Endothelial cell of hepatic sinusoid (primary cell): Measurements from ENCODE around the gene ARHGEF4.

Source experiments
- in situ Hi-C: cut with HindIII; loops from 2 replicates; pipeline ENCODE4 v1.10.0; 2017; ENCODE audit warnings: low sequenced_read_pairs

Gene ARHGEF4

DNA sequence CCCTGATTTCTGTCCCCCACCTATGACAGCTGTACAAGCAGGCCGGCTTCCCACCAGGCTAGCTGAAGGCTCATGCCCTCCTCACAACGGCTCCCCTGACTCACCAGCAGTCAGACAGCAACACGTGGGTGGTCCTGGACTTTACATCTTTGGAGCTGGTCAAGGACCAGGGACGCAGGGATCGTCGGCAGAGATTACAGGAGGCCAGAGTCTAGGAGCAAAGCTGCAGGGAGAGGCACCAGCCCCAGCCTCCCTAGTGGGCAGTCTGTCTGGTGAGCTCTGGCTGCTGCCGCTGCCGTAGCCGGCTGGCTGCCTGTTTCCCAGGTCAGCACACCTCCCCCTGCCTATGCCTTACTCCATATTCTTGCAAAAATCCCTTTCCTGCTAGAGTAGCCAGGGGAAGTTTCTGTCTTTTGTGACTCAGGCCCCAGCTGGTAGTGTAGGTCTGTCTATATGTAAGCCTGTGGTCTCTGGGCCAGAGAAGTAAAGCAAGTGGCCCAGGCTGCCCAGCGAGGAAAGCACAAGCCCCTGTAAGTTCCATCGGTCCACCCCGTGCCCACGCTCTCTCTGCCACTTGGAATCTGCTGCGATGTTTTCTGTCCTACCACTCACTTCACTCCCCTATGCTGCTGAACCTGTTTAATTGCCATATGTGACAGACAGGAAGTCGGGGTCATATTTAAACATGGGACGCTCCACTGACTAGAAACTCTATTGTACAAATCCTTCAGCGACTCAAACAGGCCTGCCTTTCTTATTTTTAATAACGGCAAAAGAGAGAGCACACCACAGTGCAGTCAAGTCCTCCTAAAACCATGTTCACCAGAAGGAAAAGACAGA lies 2.4 kb upstream of the ARHGEF4 start:
- in situ Hi-C loops: no loop called here

DNA sequence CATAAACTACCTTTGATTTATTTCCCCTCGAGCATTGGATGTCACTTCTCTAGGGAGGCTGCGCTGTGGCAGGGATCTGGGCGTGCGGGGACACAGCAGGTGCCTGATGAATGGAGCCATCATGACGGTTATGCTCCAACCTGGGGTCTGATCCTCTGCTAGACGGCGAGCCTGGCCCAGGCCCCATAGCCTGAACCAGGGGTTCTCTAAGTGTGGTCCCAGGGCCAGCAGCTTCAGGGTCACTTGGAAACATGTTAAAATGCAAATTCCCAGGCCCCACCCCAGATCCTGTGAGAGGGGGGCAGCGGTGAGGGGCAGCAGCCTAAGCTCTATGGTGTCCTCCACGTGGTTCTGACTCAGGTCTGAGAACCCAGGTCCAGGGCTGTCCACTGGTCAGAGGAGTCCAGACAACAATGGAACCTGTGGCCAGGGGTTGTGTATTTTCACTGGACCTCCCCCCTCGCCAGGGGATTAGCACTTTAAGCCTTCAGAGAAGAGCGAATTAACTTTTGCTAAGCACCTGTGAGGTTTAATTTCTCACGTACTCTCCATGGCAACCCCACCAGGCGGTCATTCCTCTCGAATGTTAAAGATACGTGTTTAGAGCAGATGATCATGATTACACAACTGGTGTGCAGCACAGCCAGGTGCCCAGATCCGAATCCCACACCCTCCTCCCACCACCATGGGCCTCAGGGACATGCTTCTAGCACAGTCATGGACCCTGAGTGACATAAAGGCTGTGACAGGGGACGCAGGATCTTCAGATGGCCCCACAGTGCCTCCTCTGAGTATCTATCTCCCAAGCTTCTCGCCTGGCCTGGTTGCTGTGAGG lies 1.6 kb upstream of the ARHGEF4 start:
- in situ Hi-C loops: loop anchor here (5.0 kb wide), 1 partner anchor 67 kb away; no protein-coding TSS in a partner anchor

DNA sequence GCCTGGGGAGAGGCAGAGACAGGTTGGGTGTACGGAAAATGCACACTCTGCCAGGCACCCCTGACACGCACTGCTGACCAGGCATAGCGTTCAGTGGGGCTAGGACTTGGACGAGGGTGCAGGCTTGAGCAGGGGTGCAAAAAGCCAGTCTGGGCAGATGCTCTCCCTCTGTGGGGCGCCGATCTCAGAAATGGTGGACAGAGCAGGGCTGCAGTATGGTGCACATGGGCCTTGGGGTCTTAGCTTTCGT lies 1.0 kb upstream of the ARHGEF4 start:
- in situ Hi-C loops: loop anchor here (5.0 kb wide), 1 partner anchor 67 kb away; no protein-coding TSS in a partner anchor

DNA sequence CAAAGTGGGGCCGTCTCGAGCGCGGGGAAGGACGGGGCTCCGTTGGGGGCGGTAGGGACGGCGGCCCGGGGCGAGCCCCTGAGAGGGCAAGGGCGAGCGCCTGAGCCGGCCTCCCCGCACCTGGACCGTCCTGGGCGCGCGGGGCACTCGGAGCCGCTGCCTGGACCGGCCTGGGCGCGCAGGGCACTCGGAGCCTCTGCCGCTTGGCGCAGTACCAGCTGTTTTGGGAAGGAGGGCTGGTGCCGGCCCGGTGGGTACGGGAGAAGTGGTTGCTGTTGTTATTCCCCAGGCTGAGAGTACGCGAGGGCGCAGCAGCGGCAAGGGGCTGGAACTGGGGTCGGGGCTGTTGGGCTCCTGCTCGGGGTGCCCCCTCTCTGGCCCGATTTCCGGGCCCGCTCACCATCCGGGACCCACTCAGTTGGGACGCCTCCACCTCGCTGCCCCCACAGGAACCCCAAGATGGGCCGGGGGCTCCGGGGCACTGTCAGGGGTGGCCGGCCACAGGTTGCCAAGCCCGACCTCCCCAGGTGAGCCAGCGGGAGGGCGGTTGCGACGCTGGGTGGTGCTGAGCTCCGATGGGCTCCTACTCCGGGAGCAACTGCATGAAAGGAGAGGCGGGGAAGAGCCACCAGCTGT lies 579 bp downstream of the ARHGEF4 start:
- in situ Hi-C loops: loop anchor here (5.0 kb wide), 1 partner anchor 65 kb away; no protein-coding TSS in a partner anchor

DNA sequence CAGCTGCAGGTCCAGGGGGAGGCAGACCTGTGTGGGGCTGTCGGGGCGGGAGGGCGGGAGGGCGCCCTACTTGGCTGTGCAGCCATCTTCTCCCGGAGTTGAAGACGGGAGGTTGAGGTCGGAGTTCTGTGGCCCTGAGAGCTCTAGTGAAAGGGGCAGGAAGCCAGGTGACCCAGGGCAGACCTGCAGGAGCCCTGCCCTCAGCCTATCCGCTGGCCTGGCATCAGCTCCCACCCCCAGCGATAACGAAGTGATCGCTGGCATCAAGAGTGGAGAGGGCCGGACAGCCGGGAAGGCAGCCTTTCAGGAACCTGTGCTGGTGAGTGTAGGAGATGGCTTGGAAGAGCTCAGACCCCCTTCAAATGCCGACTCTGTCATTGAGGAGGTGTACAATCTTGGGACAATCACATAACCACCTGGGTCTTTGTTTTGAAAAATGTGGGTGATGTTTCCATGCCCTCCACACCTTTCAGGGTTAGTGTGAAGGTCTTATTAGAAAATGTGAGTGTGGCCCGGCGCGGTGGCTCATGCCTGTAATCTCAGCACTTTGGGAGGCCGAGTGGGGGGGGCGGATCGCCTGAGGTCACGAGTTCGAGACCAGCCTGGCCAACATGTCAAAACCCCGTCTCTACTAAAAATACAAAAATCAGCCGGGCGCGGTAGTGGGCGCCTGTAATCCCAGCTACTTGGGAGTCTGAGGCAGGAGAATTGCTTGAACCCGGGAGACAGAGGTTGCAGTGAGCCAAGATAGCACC lies 1.3 kb downstream of the ARHGEF4 start:
- in situ Hi-C loops: loop anchor here (5.0 kb wide), 1 partner anchor 64 kb away; no protein-coding TSS in a partner anchor

DNA sequence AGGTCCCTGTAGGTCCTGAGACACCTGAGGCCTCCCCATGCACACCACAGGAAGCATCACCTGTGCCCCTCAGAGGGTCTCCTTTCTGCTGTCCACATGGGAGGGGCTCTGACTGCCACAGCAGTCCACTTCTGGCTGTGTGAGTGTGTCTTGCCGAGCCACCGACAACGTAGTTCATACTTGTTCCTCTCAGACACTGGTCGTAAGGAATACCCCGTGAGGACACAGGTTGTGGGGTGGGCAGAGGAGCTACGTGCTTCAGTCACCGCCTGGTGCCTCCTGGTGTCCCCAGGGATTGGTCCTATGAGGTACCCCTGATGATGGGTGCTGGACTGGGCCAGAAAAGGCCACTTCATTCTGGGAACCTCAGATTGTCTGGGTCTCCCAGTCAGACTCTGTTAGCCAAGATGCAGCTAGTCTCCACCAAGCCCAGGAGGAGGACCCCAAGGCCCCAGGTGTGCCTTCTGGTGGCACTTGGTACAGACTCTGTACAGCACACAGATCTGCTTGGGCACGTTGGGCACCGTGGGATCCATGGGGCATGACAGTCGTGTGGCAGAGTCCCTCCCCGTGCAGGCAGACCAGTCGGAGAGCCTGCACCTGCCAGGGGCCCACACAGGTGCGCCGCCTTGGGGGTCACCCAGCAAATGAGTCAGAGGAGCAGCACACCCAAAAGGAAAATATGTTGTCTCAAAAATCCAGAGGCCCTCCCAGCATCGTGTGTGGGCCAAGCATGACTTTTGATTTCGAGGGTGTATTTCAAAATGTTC lies 2.5 kb downstream of the ARHGEF4 start:
- in situ Hi-C loops: loop anchor here (5.0 kb wide), 1 partner anchor 63 kb away; no protein-coding TSS in a partner anchor

DNA sequence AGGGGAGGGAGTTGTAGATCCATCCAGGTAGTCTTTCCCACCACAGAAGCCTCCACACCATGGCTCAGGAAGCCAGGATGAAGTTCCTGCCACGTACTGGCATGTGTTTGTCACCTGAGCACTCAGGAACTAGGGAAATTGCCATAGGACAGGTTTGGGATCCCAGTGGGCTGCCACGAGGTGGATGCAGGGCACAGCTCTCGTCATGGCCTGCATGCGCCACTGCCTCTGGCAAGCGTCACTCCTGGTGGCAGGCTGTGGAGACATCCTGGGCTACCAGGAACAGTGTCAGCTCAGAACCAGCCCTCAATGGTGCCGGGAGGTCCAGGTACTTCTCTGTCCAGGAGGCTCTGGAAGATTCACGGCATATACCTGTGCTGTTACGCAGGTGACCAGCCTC lies 3.8 kb downstream of the ARHGEF4 start:
- in situ Hi-C loops: no loop called here

DNA sequence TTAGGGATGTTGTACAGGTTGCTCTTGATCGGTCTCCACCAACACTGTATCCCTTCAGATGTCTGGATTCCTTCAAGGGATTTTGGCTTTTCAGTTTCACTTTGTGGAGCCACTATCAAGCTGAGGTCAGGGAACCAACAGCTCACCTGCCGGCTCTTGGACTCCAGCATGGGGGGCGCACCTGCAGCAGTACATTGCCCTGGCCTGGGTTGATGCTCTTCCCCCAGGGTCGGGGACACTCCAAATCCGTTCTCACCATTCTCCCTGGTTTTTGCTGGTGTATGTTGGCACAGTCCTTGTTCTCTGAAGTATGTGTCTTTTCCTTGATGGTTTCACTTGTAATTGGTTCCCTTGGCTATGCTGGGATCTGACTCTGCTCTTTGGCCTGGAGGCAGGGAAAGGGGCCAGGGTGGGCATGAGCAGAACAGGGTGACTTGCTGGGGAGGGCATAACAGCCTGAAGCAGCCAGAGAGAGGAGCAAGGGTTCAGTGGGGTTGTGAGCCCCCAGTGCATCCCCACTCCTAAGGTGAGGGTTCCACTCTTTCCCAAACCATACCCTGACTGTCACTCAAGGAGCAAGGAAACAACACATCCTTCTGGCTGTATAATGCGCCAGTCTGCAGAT lies 5.1 kb downstream of the ARHGEF4 start:
- in situ Hi-C loops: no loop called here

DNA sequence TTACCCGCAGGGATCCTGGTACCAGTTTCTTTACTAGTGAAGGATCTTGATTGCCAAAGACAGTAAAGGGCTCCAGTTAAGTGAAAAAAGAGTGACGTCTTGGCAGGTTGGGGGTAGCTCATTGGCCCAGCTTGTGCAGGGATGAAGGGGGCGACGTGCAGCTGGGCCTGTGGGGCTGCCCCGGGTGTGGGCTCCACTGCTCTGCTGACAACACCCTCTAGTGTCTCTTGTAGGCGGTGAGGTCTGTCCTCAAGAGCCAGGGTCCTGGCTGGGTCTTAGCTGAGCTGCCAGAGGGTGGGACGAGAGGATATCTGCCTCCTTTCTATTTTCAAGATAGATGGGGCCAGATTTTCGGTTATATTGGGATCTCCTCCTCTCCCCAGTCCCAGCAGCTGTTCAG lies 6.1 kb downstream of the ARHGEF4 start:
- in situ Hi-C loops: no loop called here

DNA sequence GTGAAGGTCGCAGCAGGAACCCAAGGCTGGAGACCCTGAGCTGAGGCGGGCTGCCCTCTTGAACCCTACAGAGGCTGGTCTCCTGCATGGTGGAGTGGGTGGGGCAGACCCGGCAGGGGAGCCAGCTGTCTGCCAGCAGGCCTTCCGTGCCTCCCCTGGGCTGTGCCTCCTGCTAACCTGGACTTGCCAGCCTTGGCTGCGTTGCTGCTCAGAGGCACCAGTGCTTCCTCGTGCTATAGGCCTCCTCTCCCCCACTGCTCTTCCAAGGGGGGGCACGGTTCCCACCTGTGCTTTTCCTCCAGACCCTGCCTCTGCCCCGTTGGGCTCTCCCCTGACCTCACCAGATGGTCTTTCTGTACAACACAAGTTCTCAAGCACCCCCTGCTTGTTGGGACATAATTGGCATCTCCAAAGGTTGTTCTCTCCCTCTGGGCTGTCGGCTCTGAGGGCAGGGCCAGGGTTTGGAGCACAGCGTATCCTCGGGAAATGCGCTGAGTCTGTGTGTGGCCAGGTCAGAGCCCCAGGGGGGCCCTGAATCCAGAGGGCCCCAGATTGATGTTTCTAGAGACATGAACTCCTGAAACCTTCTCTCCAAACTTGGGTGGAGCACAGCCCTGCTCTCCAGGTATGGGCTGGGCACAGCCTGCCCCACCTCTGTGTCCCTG lies 6.7 kb downstream of the ARHGEF4 start:
- in situ Hi-C loops: no loop called here

DNA sequence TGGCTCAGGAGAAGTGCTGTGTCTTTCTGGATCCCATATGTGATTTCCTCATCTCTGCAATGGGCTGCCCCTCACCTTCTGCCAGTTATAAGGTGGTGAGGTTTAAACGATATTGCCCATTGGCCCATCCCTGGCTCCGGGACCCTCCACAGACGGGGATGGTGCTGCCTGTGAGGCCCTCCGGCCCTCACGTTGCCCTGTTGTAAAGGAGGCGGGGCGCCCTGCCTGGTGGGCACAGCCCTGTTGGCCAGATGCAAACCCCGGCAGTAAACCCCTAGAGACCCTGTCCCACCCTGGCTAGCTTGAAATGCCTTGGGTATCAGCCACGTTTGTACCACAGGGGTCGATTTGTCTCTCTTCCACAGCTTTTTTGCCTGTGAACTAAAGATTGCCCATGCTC lies 7.4 kb downstream of the ARHGEF4 start:
- in situ Hi-C loops: no loop called here

DNA sequence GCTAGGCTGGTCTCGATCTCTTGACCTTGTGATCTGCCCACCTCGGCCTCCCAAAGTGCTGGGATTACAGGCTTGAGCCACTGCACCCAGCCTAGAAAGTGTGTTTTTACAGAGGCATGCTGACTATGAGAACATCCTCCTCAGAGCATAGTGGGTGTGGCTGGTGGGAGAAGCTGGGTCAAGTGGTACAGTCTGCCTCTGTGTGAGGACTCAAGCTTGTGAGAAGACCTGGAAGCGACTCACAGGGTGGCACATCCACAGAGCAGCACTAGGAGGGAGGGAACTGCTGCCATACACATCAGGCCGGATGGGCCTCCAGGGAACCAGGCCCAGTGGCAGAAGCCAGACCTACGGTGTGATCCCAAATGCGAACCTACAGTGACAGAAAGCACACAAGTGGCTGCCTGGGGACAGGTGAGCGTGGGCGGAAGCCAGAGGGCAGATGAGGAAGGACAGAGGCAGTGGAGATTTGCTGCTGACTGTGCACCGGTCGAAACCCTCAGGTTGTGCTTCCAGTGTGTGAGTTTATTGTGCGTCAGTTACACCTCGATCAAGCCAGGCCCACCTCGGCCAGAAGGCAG lies 8.9 kb downstream of the ARHGEF4 start:
- in situ Hi-C loops: no loop called here

DNA sequence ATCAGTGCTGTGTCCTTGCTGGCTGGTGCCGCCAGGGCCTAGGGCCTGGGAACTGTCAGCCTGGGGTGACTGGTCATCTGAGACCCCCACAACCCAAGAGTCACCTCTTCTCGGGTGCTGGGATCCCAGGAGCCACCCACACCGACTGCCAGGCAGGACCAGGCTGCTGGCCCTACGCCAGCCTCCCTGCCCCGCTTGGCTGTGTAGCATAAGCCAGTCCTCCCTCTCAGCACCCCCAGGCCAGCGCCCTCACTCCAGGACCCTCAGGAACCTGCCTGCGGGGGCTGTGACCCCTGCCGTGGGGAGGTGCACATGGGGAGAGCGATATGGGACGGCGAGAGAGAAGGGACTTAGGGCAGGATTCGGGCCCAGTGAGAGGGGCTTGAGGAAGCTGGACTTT lies 9.5 kb downstream of the ARHGEF4 start:
- in situ Hi-C loops: no loop called here

DNA sequence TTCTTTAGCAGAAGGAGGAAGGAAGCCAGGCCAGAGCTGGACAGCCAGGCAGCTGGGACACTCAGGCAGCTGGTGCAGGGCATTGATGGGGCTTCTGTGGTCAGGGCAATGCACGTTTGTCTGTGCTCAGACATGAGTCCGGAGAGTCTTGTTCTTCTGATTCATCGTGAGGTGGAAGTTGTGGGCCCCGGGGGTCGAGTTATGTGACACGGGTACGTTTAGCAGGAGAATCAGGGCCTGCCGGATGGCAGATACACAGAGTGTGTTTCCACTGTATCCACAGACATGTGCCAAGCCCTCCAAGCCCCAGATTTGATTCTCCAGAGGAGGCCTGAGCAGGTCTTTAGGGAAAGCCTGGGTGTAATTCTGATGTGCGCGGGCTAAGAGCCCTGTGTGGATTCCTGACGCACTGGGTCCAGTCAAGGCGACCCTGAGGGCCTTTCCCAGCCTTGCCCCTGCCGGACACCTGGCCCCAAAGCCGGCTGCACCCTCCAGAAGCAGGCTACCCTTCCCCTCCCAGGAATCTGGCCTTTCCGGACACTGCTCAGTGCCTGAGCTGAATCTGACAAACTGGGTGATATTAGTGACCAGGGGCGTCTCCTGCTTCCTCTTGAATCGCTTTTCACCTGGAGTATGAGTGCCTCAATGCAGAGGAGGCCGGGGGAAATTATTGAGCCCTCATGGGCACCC lies 10.1 kb downstream of the ARHGEF4 start:
- in situ Hi-C loops: no loop called here

DNA sequence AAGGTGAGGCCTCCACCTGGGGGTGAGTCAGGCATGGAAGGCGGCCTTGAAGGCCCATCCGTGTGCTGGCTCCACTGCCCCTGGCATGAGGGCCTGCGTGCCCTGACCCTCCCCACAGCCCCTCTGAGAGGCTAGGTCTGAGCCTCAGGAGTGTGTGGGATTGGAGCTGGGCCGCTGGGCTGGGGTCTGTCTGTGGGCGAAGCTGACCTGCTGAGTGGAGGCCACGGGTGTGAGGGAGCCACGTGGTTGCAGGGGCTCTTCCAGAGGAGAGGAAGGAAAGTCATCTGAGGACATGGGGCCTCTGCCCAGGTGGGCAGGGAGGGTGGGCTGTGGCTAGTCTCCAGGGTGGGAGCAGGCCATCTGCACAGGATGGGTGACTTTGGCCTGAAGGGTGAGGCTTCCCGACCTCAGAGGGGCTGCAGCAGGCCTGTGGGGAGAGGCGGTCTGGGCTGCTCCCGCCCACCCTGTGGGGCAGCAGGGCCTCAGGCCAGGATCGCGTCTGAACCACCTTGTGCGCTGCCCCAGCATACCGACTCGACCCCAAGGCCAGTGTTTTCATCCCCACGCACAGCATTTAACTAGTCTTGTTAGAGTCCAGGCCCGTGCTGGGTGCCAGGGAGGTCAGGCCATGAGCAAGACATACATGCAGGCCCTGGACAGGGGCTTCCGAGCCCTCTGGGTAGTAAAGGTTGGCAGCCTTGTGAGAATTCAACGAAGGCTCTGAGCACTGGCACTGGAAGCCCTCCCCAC lies 11.2 kb downstream of the ARHGEF4 start:
- in situ Hi-C loops: no loop called here

DNA sequence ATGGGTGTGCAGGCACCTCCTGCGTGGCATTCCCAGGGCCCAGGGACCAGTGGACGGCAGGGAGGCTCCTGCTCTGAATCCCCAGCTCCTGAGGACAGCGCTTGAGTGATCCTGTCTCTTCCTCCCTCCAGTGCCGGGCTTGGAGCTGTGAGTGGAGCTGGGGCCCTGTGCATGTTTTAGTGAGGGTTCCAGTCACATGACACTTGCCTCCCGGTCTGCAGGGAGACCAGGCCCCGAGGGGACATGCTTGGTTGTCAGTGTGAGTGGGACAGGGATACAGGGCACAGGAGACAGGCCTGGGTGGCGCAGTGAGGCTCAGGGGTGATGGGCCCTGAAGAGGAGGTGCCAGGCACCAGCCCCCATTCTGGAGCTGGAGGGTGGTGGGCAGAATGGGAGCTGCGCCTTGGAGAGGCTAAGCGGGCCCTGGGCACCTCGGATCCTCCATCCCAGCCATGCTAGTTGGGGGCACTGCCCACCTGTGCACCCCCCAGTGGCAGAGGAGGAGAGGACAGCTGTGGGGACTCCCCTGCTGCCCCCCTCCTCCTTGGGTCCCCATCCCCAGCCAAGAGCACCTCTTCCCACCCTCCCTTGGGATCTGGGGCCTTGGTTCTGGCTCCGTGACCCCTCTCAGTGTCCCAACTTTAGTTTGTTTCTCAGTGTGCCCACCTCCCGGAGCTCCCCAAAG lies 12.0 kb downstream of the ARHGEF4 start:
- in situ Hi-C loops: no loop called here
